GM19455 (cell line): ENCODE data around the gene ADORA2A.

Source experiments
- ATAC-seq: cut with Tn5 transposase; IDR thresholded peaks from one replicate; pipeline ENCODE4 v1.9.1; 2021; ENCODE audit not compliant: unreplicated experiment

Gene ADORA2A

GRCh38 chr22:24445481-24446259 is 18.3 kb downstream of the ADORA2A start:
- ATAC-seq = no peak

GRCh38 chr22:24446260-24446611 is 18.8 kb downstream of the ADORA2A start:
- no peak for ATAC-seq

GRCh38 chr22:24450610-24451009 is 23.2 kb downstream of the ADORA2A start:
- ATAC-seq = no peak

- no peak for ATAC-seq
Measured at GRCh38 chr22:24451162-24451561, 23.8 kb downstream of the ADORA2A start.

- no peak for ATAC-seq
Measured at GRCh38 chr22:24453853-24454252, 26.5 kb downstream of the ADORA2A start.

- ATAC-seq = no peak
Measured at GRCh38 chr22:24455039-24455438, 27.6 kb downstream of the ADORA2A start.

- ATAC-seq = no peak
Measured at GRCh38 chr22:24455751-24456426, 28.5 kb downstream of the ADORA2A start.

GRCh38 chr22:24457894-24458420 is 30.6 kb downstream of the ADORA2A start:
- no peak for ATAC-seq

GRCh38 chr22:24459911-24460310 is 32.5 kb downstream of the ADORA2A start:
- ATAC-seq = no peak

GRCh38 chr22:24460418-24461089 is 33.2 kb downstream of the ADORA2A start:
- ATAC-seq = no peak

GRCh38 chr22:24463071-24463760 is 35.8 kb downstream of the ADORA2A start:
- no peak for ATAC-seq

- ATAC-seq = no peak
Measured at GRCh38 chr22:24465566-24465965, 38.2 kb downstream of the ADORA2A start.

GRCh38 chr22:24465975-24466374 is 38.6 kb downstream of the ADORA2A start:
- ATAC-seq = no peak

- no peak for ATAC-seq
Measured at GRCh38 chr22:24466716-24467328, 39.4 kb downstream of the ADORA2A start.

GRCh38 chr22:24467340-24467739 is 39.9 kb downstream of the ADORA2A start:
- no peak for ATAC-seq

- no peak for ATAC-seq
Measured at GRCh38 chr22:24471570-24471969, 44.2 kb downstream of the ADORA2A start.

- no peak for ATAC-seq
Measured at GRCh38 chr22:24473284-24473683, 45.9 kb downstream of the ADORA2A start.

- no peak for ATAC-seq
Measured at GRCh38 chr22:24474221-24474620, 46.8 kb downstream of the ADORA2A start.

- no peak for ATAC-seq
Measured at GRCh38 chr22:24474649-24475255, 47.4 kb downstream of the ADORA2A start.

GRCh38 chr22:24481641-24482040 is 54.2 kb downstream of the ADORA2A start:
- no peak for ATAC-seq
